Activated CD4-positive, CD25-positive, alpha-beta regulatory T cell treated with anti-CD3 and anti-CD28 coated beads, Interleukin-2, amount 50 U/mL, for 24 hours (primary cell): ENCODE data around the gene MYLK.
"Not testable (repeated sequence)": the region's sequence is repeated elsewhere in the genome, so short reads cannot be mapped to it uniquely, and the experiment has no call there.

ENCODE experiments used
- ATAC-seq, 2 donors: fragments of 150-1000 bp; cut with Tn5 transposase; one replicate each; pipeline ENCODE4 v1.10.0; 2021; ENCODE audit warnings: mild to moderate bottlenecking in 1 of 2, moderate library complexity in 1 of 2

The MYLK gene

DNA sequence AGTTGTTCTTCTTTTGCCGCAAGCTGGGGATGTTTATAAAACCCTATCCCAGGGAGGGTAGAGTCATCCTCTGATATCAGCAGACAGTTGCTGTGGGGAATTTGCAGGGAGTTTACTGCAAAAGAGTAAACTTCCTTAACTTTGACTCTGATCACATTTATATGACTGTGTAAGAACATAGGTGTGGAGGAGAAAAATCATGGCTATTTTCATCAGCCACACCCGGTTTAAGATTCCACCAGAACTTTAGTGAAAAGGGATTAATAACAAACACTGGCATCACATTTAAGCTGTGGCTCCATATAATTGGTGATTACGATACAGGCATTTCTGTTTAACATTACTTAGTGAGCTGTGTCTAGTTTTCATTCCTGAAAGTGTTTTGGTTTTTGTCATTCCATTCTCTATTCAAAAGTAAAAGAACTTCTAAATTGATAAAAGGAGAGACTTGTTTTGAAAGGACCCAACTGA is 143.1 kb downstream of the MYLK start:
- no peak for ATAC-seq

DNA sequence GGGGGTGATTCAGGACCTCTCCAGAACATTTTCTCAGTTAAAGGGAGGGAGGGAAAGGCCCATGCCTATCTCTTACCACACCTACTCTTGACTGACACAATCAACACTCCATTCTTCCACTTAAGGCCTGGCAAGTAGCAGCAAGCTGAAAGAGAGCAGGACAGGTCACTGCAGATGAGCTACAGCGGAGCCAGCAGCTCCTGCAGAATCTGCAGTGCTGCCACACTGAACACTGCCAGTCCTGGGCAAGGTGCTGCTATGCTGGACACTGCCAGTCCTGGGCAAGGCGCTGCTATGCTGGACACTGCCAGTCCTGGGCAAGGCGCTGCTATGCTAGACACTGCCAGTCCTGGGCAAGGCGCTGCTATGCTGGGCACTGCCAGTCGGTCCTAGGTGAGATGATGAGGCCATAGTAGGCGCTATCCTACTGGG is 143.7 kb downstream of the MYLK start:
- ATAC-seq = no peak

DNA sequence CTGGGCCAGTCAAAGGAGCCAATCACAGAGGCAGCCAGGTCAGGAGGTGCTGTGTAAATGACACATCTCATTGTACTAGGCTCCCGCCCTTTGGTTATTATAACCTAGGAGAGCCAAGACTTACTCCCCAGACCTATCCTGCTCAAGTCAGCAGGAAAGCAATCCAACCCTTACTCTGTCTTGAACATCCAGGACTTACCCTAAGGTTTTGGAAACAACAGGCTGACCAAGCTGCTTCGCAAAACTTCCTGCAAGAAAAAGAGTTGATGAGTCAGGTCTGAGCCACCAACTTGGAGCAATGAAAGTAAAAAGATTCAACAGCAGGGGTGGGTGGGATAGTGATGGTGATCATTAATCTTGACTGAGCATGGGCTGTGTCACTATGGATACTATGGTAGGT is 144.4 kb downstream of the MYLK start:
- no peak for ATAC-seq

DNA sequence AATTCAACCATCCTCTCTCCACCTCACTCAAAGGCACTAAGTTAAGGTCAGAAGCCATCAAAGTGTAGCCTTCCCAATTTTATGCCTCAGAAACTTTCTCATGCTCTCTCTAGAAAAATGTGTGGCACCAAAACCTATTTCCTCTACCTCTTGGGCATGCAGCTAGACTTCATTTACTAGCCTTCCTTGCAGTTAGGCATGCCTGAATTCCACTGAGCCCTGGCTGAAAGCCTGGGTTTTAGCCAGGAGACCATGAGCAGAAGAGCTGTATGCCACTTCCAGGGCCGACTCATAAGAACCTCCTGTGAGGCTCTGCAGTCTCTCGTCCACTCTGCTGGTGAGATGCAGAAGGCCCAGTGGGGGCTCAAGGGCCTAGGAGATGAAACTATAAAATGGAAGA is 145.0 kb downstream of the MYLK start:
- no peak for ATAC-seq

DNA sequence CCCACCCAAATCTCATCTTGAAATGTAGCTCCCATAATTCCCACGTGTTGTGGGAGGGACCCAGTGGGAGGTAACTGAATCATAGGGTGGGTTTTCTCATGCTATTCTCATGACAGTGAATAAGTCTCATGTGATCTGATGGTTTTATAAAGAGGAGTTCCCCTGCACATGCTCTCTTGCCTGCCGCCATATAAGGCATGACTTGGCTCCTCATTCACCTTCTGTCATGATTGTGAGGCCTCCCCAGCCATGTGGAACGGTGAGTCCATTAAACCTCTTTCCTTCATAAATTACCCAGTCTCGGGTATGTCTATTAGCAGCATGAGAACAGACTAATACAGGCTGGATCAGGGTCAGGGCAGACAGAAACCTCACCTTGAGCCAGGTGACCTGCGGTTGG is 145.6 kb downstream of the MYLK start:
- not testable (repeated sequence) for ATAC-seq

DNA sequence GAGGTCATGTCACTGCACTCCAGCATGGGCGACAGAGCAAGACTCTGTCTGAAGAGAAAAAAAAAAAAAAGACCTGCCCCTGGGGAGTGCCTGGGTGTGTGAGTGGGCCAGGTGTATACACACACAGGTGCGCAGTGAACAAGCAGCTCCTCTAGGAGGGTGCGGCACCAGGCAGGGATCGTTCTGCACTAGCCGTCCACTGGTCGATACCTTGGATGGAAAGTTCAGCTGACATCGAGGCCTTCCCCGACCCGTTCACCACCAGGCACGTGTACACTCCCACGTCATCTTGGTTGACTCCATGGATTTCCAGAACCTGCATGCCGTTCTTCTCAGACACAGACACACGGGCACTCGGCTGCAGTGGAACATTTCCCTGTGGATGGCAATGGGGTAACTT is 147.0 kb downstream of the MYLK start:
- no peak for ATAC-seq

DNA sequence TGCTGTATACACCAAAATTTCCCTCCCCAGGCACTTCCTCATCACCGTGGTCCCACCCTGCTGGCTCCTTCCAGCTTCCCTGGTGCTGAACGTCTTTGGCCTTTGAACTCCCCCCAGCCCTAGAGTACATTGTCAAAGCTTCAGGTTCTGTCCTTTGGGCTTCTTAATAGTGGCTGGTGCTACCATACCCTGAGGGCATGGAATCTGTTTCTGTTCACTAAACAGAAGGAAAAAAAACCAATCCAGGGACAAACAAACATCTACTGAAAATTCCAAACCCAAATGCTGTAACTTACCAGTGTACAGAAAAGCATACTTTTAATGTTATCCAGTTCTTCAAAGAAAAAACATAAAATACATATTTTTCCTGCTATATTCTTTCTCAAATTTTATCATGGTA is 148.7 kb downstream of the MYLK start:
- no peak for ATAC-seq

DNA sequence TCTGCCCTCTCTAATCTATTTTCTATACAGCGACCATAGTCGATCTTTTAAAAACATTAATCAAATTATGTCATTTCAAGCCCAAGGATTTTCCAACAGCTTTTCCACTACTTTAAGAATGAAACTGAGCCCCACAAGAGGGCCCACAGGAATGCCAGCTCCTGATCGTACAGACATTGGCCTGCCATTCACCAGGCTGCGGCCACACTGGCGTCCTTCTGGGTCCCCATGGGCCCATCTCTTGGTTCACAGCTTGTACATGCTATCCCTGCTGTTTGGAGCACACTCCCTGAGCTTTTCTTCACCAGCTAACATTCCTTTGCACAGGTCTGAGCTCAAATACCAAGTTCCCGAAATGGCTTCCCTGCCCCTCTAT is 149.6 kb downstream of the MYLK start:
- ATAC-seq = no peak

DNA sequence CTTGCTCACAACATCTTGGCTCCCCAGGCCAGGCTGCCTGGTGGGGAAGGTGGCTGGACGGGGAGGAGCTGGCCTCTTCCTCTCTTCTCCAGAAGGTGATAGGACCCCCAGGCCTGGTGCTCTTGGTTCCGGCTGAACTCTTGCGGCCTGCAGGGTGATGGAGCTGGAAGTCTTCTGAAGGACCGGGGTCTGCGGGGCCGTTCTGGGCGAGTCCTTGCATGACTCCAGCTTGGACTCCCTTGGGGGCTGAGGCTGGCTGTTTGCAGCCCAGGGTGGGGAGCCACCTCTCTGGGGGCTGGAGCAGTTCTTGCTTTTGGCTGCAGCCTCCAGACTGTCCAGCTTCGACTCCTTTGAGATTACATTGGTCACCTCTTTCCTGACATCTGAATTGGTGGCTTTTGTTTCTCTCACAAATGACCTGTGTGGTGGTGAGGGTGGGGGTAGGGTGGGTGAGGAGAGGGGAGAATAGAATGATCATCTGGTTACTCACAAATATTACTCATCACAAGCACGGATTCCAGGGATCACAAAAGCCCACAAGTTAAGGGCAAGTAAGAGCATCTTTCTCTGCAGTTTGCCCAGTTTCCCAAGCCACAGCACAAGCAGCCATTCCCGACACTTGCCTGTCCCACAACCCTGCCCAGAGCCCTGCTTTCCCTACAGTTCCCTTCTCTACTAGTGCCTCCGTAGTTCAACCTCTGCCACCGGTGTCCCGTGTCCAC is 150.2 kb downstream of the MYLK start:
- no peak for ATAC-seq

DNA sequence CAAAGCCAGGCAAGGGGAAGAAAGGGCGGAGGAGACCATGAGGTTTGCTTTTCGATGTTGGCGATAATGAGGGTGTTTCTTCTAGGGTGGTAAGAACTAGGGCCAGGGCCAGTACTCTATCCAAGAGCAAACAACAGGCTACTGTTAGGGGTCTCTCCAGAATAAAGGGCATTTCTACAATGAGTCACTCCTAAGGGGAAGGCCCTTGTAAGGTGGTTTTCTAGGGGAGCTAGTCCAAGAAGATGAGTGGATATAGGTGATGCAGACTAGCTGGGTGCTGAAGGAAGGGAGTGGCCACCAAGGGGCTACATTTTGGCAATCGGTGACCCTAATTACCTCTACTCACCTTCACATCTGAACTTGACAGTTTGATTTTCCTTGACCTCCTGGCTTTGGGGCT is 150.8 kb downstream of the MYLK start:
- ATAC-seq = no peak

DNA sequence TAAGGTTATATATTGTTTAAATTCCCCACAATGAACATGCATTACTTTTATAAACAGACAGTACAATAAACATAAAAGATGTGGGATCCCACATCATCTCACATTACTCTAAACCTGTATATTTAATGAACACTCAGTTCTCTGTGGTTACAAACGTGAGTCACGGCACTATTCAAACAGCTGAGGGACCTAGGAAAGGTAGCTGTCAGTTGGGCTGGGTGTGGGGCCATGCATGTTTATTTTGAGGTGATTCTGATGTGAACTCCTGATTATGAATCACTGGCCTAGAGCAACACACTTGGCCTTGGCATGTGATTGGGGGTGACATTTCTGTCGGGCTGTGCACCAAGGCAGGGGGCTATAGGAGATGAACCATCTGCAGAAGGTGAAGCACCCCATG is 151.7 kb downstream of the MYLK start:
- peak; percentile 24 to 38 for ATAC-seq

DNA sequence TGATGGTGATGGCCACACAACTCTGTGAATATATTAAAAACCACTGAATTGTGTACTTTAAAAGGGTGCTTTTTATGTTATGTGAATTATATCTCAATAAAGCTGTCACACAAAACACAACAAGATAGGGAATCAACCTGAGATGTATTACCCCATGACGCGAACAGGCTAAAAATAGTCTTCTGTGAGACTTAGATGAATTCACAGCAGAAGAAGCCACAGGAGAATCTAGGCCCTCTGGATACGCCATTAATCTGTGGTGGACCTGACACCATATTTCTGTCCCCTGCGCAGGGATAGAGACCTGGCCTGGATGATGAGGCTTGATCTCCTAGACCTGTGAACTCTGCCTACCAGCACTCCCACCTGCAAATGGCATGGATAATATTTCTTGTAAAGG is 153.3 kb downstream of the MYLK start:
- no peak for ATAC-seq

DNA sequence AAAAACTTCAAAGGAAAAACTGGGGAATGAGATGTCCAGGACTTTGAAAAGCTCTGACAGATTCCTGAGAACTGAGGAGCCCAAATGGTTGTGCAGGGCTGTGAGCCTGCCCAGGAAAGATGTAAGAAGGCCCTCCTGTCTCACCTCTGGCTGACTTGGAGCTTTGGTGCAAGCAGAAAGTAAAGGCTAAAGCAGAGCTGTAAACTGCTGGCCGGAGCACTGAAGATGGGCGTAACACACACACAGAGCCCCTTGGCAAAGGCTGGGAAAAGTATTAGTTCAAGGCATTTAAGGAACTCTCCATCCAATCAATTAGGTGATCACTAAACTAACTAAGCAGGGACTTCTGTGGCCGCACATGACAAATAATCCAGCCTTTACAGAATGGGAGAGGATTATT is 155.1 kb downstream of the MYLK start:
- no peak for ATAC-seq

DNA sequence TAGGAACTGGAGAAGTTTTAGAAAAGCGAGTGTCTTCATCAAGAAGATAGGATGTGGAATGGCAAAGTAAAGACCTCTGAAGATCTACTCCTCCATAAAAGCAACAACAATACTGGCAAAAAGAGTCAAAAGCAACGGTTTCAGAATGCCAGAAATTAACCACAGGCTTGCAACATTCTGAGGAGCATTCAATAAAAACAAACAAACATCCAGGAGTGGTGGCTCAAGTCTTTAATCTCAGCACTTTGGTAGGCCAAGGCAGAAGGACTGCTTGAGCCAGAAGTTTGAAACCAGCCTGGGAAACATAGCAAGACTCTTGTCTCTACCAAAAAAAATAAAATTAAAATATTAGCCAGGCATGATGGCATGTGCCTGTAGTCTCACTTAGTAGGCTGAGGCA is 156.1 kb downstream of the MYLK start:
- no peak for ATAC-seq

DNA sequence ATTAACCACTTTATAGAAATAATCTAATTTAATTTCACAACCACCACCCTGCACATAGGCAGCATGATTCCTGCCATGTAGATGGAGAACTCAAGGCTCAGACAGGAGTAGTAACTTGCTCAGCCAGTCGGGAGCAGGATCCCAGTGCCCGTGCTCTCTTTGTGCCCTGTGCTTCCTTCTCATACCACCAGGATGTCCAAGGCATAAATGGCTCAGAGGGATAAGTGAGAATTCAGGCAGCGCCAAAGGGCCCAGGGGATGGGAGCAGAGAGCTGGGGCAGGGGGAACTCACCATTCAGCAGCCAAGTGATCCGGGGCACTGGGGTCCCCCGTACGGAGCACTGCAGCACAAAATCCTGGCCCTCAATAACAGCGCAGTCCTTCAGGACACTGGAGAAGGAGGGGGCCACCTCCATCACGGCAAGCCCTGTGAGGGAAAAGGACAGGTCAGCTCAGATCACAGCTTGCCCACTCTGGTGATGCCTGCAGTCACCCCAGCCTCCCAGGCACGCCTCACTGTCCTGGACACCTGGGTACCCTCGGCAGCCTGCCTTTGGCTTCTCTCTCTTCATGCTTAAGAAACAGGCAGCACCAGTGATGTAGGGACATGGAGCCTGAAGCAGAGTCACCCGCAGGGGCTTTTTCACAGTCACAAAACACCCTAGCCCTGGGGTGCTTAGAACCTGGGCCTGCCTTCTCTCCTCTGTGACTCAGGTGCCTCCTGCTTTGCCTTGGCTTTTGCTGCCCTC is 158.3 kb downstream of the MYLK start:
- peak in 1 of 2 donors; percentile 13 for ATAC-seq

DNA sequence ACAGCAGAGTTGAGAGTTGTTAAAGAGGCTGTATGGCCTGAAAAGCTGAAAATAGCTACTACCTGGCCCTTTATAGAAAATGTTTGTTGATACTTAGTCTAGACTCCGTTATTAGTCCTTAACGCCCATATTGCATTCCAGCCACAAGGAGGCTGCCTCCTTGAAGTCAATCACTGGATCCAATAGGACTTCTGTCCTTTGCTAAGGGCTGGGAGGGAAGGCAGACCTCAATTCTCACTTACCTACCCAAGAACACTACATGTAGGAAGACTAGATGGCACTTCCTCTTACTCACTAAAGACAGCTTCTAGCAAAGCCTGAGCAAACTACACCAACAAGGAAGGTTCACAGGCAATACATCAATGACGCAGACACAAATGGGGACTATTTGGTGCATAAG is 159.8 kb downstream of the MYLK start:
- no peak for ATAC-seq

DNA sequence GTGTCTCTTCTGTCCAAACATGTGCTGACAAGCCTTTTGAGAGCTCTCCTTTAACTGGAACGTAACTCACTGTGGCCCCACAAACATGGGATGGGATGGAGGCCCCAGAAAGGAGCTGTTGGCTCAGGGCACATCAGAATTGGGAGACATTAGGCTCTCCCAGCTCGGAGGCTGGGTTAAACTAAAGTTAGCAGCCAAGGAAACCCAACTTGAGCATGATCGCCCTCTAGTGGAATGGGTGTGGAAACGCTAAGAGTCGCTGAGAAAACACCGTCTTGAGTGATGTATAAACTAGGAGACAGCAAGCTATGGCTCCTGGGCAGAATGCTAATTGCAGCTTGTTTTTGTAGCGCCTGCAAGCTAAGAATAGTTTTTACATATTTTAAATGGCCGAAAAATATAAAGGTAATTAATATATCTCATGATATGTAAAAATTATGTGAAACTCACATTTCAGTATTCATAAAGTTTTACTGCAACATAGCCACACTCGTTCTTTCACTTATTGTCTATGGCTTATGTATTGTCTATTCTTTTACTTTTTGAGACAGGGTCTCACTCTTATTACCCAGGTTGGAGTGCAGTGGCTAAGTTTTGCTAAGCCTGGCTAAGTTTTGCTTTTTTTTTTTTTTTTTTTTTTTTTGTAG is 160.5 kb downstream of the MYLK start:
- ATAC-seq = peak in 1 of 2 donors; percentile 48

DNA sequence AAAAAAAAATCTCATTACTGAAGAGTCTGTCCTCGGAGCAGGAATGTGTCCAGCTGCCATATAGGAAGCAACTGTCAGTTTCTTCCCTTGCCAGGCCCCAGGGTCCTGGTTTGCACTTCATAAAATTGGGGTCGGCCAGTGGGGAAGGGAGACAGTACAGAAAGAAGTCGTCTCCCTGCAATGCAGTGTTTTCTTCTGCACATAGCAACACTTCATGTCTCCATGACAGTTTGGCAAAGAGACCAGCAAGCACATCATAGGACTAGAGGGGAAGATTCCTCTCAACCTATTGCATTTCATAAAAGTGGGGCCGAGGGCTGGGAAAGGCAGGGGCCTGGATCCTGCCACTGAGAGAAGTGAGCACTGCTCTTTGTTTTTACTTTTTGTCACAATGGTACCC is 161.1 kb downstream of the MYLK start:
- ATAC-seq = no peak

DNA sequence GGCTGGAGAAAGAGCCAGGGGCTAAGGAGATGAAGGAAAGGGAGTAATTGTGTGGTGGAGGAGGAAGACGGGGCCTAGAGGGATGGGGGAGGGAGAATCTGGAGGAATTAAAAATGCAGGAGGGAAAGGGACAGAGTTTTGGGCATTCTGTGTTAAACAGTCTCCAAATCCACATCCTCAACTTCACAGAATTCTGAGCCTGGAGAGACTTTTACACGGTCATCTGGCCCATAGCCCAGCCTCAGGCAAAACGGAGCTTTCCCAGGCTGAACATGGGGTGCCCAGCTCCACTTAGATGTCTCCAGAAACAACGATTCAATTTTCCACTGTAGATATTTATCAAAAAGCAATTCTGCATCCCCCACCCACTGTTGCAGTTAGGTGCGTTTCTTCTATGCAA is 161.7 kb downstream of the MYLK start:
- ATAC-seq = no peak

DNA sequence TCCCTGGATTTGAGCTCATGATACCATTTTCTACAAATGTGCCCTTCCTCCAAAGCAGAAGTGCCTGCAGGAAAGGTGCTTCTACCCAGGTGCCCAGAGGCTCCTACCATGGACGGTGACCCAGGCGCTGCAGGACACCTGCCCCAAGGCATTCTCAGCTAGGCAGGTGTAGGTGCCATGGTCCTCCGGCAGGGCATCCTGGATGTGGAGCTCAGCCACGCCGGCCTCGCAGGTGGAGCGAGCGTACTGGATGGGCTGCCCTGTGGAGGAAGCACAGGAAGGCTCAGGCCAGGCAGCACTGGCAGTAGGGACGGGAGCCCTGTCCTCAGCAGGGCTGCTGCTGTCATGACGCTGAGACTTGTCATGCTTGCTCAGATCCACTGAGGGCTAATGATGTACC is 162.1 kb downstream of the MYLK start:
- no peak for ATAC-seq

DNA sequence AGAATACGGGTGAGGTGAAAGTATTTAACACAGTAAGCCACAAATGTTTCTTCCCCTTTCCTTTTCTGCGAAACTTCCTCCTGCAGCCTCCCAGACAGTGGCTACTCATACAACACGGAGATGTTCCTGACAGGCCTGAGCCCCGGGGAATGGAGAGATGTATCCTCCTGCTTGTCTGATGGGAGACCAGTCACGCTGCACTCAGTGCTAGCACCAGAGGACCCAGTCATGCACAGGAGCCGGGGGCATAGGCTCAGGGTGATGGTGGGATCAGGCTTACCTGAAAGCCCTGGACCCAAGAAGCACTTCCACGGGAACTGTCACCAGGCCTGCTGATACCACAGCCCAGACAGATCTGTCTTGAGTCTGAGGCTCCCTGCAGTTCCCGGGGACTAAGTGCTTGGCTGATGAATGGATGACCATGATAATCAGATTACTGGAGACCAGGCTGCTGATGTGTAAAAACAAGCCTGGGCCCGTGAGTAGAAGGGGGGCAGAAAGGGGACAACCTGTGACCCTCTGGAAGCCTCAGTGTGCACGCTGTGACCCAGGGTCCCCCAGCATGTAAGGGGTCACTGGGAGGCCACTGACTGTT is 162.9 kb downstream of the MYLK start:
- ATAC-seq = not testable (repeated sequence)

DNA sequence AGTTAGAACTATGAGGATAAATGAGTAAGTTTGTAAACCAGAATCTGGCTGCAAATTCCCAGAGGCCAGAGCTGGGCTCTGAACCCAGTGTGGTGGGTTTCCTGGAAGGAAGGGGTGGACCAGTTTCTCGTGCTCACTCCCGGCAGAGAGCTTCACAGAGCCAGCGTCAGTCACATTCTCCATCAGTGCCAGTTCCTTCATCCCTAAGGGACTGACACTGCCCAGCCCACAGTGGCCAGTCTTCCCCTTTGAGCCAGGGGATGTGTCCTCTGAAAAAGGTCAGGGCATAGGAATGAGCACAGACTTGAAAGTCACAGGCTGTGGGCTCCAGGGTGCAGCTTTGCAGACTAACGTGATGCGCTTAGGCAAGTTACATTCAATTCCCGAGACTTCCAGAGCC is 163.5 kb downstream of the MYLK start:
- ATAC-seq = no peak

DNA sequence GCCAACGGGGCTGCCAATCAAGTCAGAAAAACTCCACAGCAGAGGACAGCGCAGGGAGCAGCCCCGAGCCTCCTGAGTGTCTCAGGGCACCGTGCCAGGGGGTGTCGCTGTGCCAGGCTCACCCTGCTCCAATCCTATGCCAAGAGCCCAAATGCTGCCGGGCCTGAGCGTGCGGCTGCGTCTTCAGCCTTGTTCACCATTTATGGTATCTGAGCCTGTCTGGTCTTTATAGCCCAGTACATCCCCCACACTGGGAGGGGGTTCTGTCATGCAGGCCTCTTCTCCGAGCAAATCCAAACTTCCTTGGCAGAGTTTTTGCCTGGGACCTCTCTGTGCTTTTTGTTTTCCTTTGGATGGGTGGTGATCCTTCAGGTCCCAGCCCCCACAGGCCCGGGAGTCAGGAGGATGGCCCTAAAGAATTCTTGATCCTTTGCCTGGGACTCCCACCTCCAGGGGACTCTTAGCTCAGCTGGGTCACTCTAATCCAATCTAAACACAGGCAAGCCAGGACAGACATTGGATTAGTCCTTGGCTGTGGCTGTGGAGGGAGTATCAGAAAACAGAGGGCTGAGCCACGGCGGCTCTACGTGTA is 164.2 kb downstream of the MYLK start:
- no peak for ATAC-seq
